ENCODE results near the gene TRIM44.

DNA sequence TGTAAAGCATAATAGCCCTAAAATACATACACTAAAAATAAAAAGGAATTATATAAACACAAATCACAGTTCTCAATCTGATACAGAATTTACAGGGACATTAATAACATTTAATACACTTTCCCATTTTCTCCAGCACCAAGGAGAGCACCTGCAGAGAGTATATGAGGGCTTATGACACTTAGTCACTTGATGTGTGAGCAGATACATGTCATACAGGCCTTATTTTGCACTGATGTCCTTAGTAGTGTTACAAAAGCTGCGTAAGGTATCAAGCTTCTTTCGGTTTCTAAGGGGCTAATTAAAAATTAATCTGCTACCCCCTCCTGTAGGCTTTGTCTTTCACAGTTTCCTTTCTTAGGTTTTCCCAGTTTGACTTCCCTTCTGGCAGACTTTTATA, 61.3 kb downstream of the TRIM44 start:
- TF ChIP-seq, protein P1, sequence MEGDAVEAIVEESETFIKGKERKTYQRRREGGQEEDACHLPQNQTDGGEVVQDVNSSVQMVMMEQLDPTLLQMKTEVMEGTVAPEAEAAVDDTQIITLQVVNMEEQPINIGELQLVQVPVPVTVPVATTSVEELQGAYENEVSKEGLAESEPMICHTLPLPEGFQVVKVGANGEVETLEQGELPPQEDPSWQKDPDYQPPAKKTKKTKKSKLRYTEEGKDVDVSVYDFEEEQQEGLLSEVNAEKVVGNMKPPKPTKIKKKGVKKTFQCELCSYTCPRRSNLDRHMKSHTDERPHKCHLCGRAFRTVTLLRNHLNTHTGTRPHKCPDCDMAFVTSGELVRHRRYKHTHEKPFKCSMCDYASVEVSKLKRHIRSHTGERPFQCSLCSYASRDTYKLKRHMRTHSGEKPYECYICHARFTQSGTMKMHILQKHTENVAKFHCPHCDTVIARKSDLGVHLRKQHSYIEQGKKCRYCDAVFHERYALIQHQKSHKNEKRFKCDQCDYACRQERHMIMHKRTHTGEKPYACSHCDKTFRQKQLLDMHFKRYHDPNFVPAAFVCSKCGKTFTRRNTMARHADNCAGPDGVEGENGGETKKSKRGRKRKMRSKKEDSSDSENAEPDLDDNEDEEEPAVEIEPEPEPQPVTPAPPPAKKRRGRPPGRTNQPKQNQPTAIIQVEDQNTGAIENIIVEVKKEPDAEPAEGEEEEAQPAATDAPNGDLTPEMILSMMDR (IDR thresholded peaks at IDR 0.05) = no peak
- no peak for TF ChIP-seq POLR2A (IDR thresholded peaks at IDR 0.05)

All from testis (tissue), 2 donors.